ENCODE results near the gene PDLIM5.

The PDLIM5 gene

DNA sequence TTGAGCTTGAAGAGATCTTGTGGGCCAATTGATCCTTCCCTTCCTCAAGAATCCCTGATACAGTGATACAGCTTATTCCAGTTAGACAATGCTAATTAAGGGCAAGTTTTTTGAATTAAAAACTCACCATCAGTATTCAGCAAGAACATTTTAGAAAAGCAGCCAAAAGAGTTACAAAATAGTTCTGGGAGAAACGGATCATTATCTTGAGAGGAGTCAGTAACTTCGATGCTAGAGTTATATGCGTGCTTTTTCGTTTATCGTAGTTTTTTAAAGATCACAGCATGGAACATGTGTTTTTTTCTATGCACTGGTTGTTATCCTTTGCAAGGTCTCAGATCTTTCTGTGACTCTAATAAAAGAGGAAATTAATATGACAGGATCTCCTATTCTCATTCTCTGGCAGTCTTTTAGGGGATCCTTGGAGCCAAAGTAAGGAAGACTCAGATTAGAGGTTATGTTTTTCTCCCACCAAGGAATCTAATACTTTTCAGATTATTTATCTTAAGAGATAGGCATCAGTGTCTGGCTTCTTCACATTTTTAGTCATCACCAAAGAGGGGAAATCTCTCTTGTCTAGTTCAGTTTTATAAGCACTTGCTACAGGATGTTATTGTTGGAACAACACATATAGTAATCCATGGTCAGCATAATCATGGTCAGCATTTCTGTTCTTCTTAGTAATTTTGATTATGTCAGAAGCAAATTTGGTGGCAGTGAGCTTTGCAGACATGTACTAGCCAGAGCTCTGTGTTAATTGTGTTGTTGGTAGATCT lies 109.7 kb downstream of the PDLIM5 start:
- no peak for DNase-seq (ENCODE audit: low spot score)

DNA sequence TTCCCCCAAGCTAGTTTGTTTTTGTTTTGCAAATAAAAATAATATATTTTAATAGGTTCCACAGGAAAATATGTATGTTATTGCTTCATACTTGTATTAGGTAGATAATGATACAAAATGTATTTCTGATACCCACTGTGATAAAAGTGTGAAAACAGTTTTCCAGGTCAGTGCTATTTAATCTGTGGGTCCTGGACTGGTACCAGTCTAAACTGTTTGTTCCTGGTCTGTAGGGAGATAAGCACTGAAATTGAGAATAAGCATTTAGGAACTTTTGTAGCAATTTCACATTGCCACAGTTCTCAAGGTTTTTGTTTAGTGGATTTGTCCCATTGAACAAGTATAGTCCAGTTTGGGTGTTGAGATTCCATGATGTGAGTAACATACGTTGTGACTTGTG lies 110.5 kb downstream of the PDLIM5 start:
- DNase-seq (ENCODE audit: low spot score) = no peak

DNA sequence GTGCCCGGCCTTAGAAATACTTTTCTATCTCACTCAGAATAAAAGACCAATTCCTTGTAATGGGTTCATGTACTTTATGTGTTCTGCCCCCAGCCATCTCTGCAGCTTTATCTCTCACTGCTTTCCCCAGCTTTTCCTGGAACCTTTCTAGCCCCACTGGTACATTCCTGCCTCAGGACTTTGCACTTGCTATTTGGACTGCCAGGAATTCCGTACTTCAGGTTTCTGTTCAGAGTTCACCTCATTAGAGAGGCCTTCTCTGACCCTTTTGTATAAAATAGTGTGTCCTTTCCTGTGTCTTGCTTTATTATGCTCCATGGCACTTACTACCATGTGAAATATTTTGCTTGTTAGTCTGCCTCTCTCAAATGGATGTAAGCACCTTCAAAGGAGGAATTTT lies 112.5 kb downstream of the PDLIM5 start:
- no peak for DNase-seq (ENCODE audit: low spot score)

DNA sequence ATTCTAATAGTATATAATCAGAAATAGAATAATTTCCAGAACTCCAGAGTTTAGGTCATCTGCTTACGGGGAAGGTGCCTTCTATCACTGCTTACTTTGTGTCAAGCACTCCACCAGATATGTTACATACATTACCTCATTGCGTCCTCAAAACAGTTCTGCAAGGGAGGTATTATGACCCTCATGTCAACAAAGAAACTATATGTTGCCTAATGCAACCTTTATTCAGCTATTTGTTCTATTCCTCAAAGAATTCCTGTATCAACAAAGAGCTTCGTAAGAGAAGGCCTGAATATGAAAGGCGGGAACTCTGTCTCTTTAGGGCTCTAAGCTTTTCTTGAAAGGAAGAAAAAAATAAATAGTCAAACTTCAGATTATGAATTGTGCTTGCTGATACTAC lies 114.7 kb downstream of the PDLIM5 start:
- DNase-seq (ENCODE audit: low spot score) = no peak

DNA sequence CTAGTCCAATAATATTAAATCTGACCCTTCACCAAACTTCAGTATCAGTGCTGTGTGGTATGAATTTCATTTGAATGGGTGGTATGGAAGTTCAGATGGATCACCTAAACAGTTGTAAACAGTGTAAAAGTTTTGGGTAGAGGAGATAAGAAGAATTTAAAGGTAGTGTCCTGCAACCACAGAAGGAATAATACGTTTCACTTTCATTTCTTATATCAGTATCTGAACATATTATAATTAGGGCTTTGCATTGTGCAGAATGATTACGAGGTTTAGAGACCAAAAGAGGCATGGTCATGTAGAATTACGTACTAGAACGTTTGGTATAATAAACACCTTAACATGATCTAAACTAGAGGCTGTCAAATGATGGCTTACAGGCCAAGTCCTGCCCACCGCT lies 116.1 kb downstream of the PDLIM5 start:
- DNase-seq (ENCODE audit: low spot score) = no peak

DNA sequence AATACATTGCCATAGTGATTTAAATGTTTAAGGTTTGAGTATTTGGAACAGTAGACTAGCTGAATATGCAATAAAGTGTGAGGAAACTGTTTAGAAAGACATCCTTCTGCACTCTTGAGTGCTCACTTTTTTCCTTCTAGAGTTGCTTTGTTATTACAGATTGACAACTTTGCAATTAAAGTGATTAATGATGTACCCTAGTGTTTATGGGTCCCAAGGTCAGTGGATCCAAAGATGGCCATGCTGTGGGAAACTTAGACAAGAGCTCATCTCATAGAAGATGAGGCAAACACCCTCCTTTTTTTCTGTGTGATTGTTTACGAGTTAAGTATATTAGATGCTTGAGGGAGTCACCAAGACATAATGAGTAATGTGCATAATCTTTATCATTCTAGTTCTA lies 118.8 kb downstream of the PDLIM5 start:
- no peak for DNase-seq (ENCODE audit: low spot score)

DNA sequence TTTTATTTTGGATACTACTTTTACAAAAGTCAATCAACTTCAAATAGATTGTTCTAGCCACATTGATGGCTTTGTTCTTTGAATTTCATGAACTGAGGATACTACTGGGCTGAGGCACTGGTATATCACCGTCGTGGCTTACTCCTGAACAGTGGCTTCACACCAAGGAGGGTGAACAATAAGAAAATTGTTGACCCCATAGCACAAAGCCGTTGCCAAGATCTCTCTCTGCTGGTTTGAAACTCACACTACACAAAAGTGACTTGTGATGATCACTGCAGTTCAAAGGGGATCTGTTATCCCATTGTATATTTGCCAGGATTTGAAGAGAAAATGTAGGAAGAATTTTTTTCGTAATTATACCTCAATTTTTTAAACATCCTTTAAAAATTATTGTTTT lies 119.6 kb downstream of the PDLIM5 start:
- no peak for DNase-seq (ENCODE audit: low spot score)

DNA sequence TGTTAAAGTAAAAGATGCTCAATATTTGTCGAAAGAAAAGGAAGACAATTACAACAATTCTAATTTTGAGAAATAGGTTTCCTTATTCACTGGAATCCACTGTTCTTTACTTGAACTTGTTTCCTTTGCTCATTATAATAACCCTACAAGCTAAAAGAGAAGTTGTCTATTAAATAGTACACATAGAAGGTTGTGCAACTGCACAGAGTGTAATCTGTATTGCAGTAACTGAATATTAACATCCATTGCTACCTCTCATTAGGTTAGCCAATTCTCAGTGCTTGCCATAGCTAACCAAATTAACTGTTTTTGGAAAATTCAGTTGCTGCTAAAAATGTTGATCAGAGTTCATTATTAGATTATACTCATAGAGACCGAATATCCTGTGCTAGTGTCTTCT lies 120.0 kb downstream of the PDLIM5 start:
- no peak for DNase-seq (ENCODE audit: low spot score)

DNA sequence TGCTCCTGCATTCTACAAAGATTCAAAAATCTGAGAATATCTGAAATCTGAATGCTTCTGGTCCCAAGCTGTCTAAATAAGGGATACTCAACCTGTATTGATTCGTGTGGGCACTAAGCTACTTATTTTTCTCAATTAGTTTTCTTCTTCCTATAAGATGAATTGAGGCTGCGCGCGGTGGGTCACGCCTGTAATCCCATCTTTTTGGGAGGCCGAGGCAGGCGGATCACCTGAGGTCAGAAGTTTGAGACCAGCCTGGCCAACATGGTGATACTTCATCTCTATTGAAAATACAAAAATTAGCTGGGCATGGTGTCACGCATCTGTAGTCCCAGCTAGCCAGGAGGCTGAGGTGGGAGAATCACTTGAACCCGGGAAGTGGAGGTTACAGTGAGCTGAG lies 122.3 kb downstream of the PDLIM5 start:
- no peak for DNase-seq (ENCODE audit: low spot score)

DNA sequence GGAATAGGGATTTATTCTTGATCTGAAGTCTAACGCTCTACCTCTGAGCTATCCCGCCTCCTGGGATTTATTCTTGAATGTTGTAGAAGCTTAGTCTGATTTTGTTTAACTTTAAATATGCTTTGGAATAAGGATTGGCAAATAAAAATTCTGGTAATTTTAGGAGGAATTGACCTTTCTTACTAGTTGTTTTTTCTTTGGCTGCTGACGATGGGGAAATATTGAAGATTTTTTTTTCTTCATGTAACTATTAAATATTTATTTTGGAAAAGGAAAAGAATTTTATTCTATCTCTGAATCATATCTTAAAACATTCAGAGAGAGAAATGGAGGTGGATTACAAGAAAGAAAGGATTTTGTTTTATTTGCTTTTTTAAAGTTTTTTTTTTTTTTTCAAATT lies 122.9 kb downstream of the PDLIM5 start:
- no peak for DNase-seq (ENCODE audit: low spot score)

DNA sequence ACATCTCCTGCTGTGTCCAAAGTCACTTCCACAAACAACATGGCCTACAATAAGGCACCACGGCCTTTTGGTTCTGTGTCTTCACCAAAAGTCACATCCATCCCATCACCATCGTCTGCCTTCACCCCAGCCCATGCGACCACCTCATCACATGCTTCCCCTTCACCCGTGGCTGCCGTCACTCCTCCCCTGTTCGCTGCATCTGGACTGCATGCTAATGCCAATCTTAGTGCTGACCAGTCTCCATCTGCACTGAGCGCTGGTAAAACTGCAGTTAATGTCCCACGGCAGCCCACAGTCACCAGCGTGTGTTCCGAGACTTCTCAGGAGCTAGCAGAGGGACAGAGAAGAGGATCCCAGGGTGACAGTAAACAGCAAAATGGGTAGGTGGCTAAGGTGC lies 123.9 kb downstream of the PDLIM5 start:
- DNase-seq (ENCODE audit: low spot score) = no peak

DNA sequence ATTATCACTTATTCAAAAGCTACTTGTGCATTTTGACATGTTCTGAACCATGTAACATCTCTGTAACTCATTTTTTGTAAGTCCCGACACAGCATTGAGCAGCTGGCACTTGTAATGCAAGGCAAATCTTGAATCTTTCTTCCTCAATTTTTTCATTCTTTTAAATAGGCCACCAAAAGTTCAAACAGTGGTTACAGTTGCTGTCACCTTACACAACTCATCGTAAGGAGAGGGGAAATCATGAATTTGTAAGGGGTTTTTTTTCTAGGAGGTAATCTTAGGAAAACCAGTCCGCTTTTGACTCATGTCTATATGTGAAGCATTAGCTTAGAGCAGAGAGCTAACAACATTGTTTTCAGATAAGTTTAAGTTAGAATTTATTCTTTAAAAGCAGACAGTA lies 124.5 kb downstream of the PDLIM5 start:
- DNase-seq (ENCODE audit: low spot score) = no peak

DNA sequence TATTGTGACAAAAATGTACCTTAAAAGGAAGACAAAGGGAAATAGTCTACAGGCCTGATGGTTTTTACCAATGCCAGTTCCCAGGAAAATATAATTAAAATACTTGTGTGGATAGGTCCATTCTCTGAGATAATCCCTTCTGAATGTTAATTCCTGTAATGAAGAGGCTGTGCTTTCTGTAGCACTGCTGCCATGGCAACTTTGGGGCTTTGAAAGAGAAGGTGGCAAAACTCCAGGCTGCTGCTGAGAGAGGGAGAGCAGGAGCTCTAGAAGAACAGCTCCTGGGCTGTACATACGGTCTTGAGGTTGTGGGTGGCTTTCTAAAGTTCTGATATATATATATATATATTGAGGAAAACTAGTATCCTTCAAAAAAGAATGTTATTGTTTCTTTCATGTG lies 125.4 kb downstream of the PDLIM5 start:
- no peak for DNase-seq (ENCODE audit: low spot score)

DNA sequence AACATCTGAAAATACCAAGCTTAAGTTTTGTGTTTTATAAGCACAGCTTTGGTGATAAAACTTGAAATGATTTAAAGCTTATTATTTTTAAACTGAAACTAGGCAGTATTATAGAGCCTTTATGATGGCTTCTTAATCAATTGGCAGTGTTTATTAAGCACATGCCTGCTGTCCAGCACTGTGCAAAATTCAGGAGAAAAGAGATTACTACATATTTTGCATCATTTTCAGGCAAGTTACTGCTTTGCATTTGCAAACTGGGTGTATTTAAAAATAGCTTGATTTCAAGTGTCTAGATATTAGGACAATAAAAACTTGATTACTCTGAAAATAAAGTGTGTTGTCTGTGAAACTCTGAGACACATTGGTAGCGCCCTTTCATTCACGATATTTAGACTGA lies 126.5 kb downstream of the PDLIM5 start:
- DNase-seq (ENCODE audit: low spot score) = no peak

DNA sequence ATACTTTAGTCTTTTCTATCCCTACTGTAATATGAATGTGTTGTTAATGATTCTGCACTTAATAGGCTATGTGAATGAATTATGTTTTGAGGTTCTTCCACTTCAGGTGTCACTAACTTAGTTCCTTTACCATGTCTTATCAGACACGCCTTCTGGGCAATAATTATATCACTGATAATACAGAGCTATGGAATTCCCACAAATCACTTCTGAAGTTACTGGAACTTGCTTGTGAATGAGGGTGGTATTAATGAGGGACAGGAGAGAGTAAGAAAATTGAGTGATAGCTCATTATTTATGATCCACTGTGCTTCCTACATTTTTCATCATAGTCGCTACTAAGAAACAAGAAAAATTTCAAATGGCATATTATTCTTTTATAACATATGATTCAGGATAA lies 130.0 kb downstream of the PDLIM5 start:
- DNase-seq (ENCODE audit: low spot score) = no peak

DNA sequence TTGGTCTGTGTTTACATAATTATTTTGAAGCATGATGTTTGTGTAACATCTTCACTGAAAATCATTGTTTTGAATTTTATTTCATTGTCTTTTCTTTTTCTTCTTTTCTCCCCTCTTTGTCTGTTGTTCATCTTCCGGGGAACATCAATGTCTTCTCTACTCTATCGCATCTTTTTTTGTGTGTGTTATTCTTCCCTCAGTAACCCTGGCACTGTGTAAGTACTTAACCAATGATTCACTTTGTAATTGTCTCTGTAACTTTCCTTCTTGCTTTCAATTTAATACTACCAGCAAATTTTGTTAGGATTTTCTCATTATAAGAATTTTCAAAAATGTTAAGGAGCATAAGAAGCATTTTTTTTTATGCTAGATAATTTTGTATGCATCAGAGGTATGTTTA lies 130.8 kb downstream of the PDLIM5 start:
- no peak for DNase-seq (ENCODE audit: low spot score)

DNA sequence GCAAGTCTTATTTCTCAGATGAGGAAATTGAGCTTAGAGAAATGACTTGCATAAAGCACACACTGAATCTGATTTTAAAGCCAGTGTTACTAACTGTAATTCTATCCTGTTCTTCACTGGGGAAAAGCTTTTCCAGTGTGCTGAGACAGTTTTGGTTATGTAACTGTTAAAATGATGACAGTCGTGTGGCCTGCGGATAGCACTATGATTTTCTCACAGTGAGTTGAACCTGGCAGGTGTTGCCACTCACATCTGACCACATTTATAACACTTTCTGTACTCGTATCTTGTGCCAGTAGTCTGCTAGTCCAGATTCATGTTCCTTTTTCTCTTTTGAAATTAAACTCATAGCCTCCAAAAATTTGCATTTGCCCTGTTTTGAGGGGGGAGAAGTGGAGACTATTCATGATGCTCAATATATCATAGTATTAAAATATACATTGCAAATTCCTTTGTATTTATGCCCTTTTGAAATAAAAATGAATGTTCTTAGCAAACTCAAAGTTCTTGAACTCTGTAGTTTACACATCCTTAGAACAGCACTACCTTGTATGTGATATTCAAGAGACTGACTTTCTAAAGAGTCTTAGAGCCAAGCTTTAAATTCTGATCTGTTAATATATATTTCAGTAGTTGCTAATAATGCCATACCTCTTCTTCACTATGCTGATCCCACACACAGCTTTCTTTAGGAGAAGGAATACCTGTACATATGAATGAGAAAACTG lies 132.3 kb downstream of the PDLIM5 start:
- no peak for DNase-seq (ENCODE audit: low spot score)

DNA sequence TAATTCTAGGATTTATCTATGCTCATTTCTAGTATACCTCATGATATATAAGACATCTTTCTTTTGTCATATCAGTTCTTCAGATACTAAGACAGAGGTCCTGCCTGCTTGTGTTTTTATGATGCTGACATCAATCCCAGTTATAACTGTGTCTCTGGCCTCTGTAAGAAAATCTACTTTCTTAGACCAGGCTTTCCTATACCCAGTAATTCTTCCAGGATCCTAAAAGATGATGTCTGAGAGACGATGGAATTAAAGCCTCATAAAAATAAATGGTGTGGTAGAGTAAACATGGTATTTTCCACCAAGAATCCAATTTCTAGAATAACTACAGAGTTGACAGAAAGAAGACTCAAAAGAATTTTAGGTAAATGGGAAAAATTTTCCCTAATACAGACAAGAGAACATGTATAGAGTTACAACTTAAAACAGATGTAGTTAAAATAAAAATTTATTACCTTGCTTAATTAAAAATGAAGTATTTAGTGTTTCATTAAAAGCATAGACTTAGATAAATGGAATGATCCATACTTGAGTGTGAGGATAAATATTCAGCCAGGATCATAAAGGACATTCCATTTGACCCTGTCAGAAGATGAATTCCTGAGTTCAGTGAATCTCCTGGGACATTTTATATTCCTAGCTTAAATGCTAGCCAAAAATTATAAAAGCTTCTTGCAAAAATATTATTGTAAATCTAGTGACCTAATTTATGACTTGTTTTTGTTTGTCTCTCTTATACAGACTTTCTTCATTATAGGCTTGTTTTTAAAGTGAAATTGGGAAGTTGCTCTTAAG lies 137.4 kb downstream of the PDLIM5 start:
- no peak for DNase-seq (ENCODE audit: low spot score)

DNA sequence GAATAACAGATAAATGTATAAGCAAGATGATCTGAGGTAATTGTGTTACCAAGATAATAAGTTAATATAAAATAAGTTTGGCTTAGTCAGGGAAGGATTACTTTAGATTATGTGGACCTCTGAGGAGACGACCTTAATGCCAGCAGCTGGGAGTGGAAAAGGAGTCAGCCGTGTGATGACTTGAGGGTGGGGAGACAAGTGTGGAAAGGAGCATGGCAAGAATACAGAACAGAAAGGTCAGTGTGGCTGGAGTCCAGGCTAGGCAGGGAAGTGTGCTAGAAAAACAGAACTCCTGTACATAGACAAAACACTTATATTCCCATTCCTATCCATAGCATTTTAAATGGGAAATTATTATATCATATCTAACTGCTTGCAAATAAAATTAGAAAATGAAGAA lies 138.8 kb downstream of the PDLIM5 start:
- DNase-seq (ENCODE audit: low spot score) = no peak

DNA sequence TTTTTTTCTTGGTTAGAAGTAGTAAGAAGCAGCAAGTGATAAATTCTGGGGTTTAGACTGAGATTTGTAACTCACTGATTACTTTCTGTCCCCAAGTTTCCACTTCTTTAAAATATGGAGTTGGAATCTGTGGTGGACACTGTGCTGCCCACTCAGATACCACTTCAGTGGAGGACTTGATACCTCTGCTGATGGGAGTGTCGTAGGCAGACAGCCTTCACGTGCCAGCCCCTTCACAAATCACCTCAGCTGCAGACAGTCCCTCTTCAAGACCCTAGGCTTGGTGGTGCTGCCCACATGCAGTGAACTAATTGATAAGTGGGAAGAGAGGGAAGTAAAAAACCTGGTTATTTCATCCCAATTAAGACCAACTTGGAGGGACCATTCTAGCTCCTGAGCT lies 139.5 kb downstream of the PDLIM5 start:
- no peak for DNase-seq (ENCODE audit: low spot score)

DNA sequence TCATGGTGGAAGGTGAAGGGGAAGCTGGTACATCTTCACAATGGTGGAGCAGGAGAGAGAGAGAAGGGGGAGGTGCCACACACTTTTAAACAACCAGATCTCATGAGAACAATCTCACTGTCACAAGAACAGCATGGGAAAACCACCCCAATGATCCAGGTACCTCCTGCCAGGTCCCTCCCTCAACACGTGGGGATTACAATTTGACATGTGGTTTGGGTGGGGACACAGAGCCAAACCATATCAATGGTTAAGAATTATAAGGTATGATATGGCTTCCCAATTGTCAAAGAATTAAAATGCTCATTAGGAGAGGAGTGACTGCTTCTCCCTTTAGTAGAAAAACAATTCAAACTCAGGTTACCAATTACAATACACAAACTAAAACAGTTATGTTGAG lies 143.3 kb downstream of the PDLIM5 start:
- no peak for DNase-seq (ENCODE audit: low spot score)

DNA sequence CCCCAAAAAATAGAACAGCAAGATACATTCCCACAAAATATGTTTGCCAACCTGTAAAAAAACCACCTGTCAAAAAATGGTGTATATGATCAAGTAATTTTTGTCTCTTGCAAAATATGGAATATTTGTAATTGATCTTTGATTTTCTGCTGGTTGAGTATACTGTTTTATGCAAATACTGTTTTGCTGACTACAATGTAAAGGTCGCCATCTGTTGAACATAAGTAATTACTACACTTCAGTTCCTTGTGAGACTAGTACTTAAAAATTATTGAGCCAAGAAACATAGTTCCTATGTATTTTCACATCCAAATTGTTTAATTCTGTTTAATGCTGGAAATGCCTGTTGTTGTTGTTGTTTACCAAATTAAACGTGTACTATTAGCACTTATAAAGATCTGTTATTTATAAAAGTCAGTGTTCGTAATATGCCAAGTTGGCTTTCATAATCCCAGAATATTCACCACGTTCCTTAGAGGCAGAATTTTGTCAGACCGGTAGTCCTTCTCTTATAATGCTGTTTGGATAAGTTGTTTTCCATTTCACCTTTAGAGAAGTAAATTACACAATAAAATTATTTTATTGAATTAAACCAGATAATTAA lies 144.2 kb downstream of the PDLIM5 start:
- peak; percentile 52 for DNase-seq (ENCODE audit: low spot score)

DNA sequence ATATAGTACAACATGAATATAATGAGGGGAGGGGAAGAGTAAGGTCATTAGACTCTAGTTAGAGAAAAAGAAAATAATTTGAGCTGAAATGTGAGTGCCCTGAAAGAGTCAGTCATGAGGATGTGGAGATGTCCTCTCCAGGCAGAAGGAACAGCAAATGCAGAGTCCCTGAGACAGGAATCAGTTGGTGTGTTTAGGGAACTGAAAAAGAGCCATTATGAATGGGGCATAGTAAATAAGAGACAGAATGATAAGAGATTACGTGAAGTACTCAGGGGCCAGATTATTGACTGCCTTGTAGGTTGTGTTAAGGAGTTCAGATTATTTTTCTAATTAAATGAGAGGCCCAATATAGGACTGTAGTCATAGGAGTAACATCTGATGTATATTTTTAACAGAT lies 147.0 kb downstream of the PDLIM5 start:
- no peak for DNase-seq (ENCODE audit: low spot score)
